Pulmonary artery endothelial cell (primary cell): ENCODE results near the gene GANC. TPM values are rescaled to one million over a fixed set of nuclear protein-coding genes. Genes with fewer than 3 reads are reported as not detected.

Experiments used
- DNase-seq: peaks from one replicate; pipeline ENCODE4 v3.0.0-alpha.2; 2011; ENCODE audit warnings: low read depth, low spot score
- total RNA-seq: library from RNA; depleted of rRNA; stranded (reverse); fragments of >200 nt; gene quantifications from 2 replicates; pipeline ENCODE4 v1.2.3, GENCODE V29; 2014

GANC gene
- total RNA-seq, 1 donor from 2014 or later, result 10.7 TPM

DNA sequence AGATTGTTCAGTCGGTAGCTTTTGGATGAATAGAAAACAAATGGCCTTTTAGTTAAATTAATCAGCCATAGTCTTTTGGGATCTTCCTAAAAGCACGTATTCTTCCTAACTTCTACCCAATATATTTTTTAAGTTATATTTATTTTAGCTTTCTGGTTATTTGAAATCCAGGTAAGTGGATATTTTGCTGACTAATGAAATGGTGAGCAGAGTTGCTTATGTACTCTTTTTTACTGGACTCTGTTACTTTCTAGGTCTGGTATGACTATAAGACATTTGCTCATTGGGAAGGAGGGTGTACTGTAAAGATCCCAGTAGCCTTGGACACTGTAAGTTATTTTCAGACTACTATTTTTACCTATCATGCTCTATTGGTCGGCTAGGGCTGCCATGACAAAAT is 72.5 kb downstream of the GANC start:
- DNase-seq, result no peak

DNA sequence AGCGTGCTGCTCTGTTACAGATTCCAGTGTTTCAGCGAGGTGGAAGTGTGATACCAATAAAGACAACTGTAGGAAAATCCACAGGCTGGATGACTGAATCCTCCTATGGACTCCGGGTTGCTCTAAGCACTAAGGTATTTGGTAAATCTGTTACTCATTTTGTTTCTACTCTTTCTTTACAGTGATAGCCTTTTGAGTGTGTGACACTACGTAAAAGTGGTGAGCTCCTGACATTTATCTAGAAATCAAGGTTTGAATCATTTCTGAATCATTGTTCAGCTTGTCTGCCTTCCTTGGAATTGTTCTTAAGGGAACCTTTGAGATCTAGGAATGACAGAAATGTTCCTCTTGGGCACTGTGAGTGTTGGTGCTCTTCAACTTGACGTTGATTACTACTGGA is 75.1 kb downstream of the GANC start:
- no peak for DNase-seq

DNA sequence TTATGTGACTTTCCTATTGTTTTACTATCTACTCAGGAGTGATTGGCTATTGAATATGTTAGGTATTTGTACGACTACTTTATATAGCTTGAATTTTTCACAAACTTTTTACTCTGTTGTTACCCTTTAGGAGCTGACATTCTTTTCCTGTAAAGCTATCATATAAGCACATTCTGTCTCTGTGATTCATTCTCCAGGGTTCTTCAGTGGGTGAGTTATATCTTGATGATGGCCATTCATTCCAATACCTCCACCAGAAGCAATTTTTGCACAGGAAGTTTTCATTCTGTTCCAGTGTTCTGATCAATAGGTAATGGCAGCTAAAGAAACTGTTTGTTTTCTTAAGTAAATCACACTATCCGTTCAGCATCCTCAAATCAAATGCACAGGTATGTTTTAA is 76.2 kb downstream of the GANC start:
- no peak for DNase-seq

GRCh38 chr15:42352401-42352800 is 79.4 kb downstream of the GANC start:
- DNase-seq, result no peak

- DNase-seq, result no peak
Observed at GRCh38 chr15:42353061-42353460, 80.1 kb downstream of the GANC start.

DNA sequence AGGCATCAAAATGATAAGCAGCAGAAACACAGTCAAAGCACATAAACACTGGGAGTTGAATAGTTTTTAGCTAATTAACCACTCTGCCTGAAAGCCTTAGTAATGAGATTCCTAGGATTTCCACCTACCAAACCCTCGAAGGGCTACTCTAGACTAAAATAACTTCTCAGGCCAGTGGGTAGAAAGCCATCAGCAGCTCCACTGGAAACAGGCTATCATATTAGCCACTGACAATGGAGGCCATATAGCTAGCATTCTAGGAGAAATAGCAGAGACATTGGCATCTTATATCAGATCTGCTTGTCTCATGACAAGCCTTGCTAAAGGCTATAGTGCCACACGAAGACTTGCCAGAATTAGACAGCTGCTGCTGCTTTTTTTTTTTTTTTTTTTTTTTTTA is 81.8 kb downstream of the GANC start:
- no peak for DNase-seq

DNA sequence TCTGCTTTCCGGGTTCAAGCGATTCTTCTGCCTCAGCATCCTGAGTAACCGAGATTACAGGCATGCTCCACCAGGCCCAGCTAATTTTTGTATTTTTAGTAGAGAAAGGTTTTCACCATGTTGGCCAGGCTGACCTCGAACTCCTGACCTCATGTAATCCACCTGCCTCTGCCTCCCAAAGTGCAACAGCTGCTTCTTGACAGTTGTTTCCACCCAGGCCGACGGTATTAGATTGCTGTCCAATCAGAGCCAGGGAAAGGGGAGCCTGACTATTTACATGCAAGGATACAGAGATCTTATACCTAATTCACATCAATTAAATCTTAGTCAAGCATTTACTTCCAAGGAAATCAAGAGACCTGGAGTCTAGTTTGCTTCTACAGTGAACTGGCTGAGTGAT is 82.3 kb downstream of the GANC start:
- no peak for DNase-seq

DNA sequence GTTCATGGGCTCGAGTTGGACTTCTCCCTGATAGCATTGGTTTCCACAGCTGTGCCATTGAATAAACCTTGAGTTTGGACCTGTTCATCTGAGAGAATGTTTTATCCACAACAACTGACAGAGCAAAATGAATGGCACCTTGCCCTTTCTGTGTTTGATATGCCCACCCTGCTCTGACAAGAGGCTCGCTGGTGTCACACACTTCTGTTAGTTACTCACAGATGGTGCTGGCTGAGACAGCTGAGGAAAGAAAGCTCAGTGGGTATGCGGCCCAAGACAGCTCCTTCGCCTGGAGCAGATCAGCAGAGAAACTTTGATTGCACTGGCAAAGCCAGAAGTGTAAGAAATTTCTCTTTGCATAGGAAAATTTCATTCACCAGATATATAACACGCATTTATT is 83.8 kb downstream of the GANC start:
- DNase-seq, result no peak

GRCh38 chr15:42358141-42358540 is 85.1 kb downstream of the GANC start:
- DNase-seq, result no peak

DNA sequence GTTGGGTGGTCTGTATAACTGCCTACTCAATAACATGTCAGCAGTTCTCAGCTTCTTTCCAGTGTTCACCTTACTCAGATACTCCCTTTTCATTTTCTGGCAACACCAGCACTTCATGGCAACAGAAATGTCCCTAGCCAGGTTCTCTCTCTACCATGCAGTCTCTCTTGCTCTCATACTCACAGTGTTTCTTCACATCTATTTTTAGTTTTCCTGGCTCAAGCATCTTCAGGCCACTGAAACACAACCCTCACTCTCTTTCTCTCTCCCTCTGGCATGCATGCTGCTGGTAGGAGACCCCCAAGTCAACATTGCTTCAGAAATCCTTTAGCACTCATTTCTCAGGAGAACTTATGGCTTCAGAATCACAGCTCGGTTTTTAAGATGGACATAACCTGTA is 86.2 kb downstream of the GANC start, which contains the start of gene CAPN3:
CAPN3 (plus strand) TSS at position 253 of the 400 bp plus-strand sequence. CDS start 305 bp downstream, outside the sequence.
- no peak for DNase-seq

DNA sequence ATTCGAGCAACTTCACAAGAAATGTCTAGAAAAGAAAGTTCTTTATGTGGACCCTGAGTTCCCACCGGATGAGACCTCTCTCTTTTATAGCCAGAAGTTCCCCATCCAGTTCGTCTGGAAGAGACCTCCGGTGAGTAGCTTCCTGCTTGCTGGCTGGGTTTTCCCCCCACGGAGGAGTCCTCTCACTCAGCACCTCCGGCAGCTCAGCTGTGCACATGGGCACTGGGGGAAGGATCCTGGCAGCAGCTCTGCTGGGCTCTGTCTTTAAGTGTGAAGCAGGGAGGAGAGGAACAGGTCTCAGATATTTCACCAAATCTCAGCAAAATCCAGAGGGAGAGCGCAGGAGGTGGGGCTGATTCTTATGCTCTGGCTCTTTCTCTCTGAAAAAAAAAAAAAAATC is 87.0 kb downstream of the GANC start:
- DNase-seq, result no peak

DNA sequence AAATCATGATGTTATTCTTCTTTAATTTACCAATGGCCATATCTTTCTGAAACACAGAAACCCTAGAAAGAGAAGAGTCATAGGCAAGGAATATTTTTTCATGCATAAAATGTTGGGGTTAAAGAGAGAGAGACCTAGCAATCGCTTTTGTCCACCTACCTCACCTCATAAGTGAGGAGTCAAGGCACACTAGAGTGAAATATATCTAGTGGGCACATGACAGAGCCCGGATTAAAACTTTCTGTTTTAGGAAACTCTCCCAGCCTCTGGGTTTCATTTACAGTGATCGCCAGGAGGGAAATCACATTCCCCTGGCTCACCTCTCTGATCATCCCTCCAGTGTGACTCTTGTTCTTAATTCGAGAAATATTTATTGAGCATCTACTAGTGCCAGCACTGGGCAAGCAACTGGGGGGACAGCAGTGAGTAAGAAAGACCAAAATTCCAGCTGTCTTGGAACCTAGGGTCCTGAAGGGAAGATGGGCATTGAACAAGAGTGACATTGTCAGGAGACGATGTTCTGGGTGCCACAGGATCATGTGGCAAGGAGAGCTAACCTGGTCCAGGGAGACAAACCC is 87.6 kb downstream of the GANC start:
- no peak for DNase-seq

- DNase-seq, result no peak
Observed at GRCh38 chr15:42363487-42363886, 90.5 kb downstream of the GANC start.

DNA sequence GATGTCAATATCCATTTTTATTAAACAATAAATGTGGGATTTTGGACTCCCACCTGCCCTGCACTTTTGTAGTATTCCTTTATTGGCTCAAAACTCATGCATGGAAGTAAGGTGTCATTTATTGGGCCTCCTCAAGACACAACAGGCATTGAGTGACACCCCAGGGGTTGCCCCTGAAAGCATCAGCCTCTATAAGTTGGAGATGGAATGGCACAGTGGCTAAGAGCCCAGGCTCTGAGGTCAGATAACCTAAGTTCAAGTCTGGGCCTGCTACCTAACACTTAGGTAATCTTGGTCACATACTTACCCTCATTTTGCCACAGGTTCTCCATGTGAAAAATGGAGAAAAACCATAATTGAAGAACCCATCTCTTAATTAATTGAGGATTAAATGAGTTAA is 90.9 kb downstream of the GANC start:
- DNase-seq, result no peak

- DNase-seq, result peak; percentile 39
Observed at GRCh38 chr15:42364529-42364928, 91.5 kb downstream of the GANC start.

GRCh38 chr15:42365921-42366550 is 93.0 kb downstream of the GANC start:
- DNase-seq, result no peak

DNA sequence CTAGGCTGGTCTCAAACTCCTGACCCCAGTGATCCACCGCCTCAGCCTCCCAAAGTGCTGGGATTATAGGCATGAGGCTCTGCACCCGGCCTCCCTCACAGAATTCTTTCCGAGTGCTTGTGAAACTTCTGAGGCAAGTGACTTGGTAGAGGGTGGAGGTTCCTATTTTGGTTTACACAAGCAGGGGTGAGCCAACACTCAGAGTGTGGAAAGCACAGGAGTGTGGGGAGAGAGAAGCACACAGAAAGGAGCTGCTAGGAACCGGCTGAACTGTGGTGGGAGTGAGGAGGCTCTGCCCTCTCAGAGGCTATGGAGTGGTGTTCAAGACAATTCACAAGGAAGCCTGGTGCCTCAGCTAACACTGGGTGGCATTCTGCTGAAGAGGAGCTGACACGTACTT is 94.0 kb downstream of the GANC start:
- no peak for DNase-seq

DNA sequence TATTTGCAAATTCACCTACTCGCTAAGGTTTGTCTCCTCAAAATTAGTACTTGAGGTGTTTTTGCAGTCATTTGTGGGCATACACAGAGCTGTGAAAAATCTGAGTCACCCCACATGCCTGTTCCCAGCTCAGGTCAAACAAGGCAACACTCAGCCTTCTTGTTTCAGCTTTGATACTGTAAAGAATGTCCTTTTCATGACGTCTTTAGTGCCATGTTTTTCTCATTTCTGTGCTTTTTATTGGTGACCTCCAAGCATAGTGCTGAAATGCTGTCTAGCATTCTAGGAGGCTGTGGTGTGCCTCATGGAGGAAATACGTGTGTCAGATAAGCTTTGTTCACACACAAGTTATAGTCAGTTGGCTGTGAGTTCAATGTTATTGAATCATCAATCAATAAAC is 95.1 kb downstream of the GANC start:
- no peak for DNase-seq

DNA sequence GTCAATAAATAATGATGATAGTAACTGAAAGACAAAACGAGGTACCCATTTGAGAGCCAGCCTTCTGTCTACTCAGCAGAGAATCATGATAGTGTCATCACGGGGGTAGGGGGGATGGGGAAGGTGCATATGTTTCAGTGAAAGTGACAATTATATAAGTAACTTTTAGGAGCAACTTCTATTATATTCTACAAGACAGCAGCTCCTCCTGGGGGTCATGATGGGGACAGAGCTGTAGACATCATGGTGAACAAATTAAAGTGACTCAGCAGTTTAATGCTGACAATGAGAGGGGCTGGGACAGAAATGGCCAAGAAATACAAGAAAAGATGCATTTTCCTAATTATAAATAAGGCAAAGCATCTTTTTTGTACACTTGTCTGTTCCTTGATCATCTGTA is 98.1 kb downstream of the GANC start:
- no peak for DNase-seq

- no peak for DNase-seq
Observed at GRCh38 chr15:42373274-42373673, 100.3 kb downstream of the GANC start.

GRCh38 chr15:42373936-42374335 is 100.9 kb downstream of the GANC start:
- DNase-seq, result no peak

DNA sequence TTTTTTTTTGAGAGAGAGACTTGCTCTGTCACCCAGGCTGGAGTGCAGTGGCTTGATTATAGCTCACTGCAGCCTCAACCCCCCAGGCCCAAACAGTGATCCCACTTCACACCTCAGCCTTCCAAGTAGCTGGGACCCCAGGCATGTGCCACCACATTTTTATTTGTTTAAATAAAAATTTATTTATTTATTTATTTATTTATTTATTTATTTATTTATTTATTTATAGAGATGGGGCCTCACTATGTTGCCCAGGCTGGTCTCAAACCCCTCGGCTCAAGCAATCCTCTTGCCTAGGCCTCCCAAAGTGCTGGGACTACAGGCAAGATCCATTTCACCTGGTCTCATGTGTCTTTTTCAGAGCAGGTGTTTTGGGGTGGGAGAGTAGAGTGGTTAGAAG is 101.8 kb downstream of the GANC start:
- no peak for DNase-seq

- no peak for DNase-seq
Observed at GRCh38 chr15:42375252-42375651, 102.3 kb downstream of the GANC start.

GRCh38 chr15:42375941-42376340 is 102.9 kb downstream of the GANC start:
- no peak for DNase-seq
